ENCODE results near the gene OSBPL9. TPM values are rescaled to one million over a fixed set of nuclear protein-coding genes. Genes with fewer than 3 reads are reported as not detected.

OSBPL9 gene
- total and polyA plus RNA-seq, 2 donors (not counting 1 experiment from before 2014, with no cell fraction given), result 23.1 to 59.6 TPM

DNA sequence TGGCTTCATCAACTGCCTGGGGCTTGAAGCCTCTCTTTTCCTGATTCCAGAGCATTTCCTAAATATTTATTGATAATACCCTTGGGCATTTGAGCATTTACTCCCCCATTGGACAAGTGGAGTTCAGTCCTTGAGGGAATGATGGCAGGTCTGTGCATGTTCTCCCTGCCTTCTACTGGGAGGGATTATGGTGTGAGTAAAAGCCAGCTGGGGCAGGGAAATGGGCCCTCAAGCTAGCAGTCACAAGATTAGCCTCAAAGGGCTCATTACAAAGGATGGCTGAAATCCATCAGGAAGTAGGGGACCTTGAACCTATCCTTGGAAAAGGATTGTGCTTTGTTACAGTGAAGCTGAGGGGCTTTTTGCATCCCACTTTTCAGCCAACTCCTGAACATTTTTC, 24.2 kb upstream of the OSBPL9 start:
- Histone ChIP-seq H3K9ac (ENCODE audit: low read length) (no peak overlapping the region), H3K79me2 (ENCODE audit: control insufficient read depth, insufficient read depth, low read length) (no peaks in the 10 kb centered on the region), H3K4me3 (ENCODE audit: control extremely low read depth in 1 of 5, extremely low read depth in 1 of 5, insufficient read depth in 1 of 5, low read depth in 2 of 5, low read length in 4 of 5) (no peak overlapping the region), H3K4me2 (replicated peaks; ENCODE audit: low read depth, low read length, poor library complexity, severe bottlenecking) (no peak overlapping the region), H3K36me3 (replicated peaks in 1 of 2; ENCODE audit: control extremely low read depth in 1 of 2, control insufficient read depth in 1 of 2, extremely low read depth in 1 of 2, insufficient read depth in 2 of 2, low read length in 1 of 2) (no peaks in the 10 kb centered on the region), H2AFZ (ENCODE audit: insufficient read depth, low read depth, low read length, poor library complexity, severe bottlenecking) (no peak overlapping the region), H3K27me3 (replicated peaks in 1 of 4; ENCODE audit: control extremely low read depth in 1 of 4, control insufficient read depth in 3 of 4, insufficient read depth in 4 of 4, low read length in 3 of 4) (no peaks in the 10 kb centered on the region), H3K4me1 (ENCODE audit: control insufficient read depth in 2 of 2, insufficient read depth in 2 of 2, low read length in 2 of 2) (no peaks in the 10 kb centered on the region), H3K9me3 (ENCODE audit: control extremely low read depth in 1 of 3, control insufficient read depth in 2 of 3, insufficient read depth in 1 of 3, low read length in 2 of 3) (no peaks in the 10 kb centered on the region), H3K27ac (ENCODE audit: low read length in 2 of 2) (no peak overlapping the region), H4K20me1 (ENCODE audit: control insufficient read depth, insufficient read depth, low read length, poor library complexity, severe bottlenecking) (no peaks in the 10 kb centered on the region)
- TF ChIP-seq EZH2 (IDR thresholded peaks at IDR 0.05; ENCODE audit: borderline replicate concordance, insufficient read depth, low read depth, low read length, poor library complexity, severe bottlenecking) (no peak), CTCF (IDR thresholded peaks at IDR 0.05) (no peak)
- H3K4me3 Mint-ChIP-seq, result no peak overlapping the region
- DNase-seq (no peak), ATAC-seq (ENCODE audit: low read depth) (no peak)
- H3K4me1 Mint-ChIP-seq, result no peaks in the 10 kb centered on the region
- no peak overlapping the region for H3K27ac Mint-ChIP-seq
- no peaks in the 10 kb centered on the region for H3K27me3 Mint-ChIP-seq
- ChIA-PET CTCF (no interaction called here), POLR2A (no interaction called here)
- intact Hi-C loops (cut with micrococcal nuclease), result loop anchor here (1.0 kb wide), 1 partner anchor 19 kb away; no protein-coding TSS in a partner anchor
- no peaks in the 10 kb centered on the region for H3K9me3 Mint-ChIP-seq (ENCODE audit: insufficient read depth)

GRCh38 chr1:51594716-51595115, 22.2 kb upstream of the OSBPL9 start:
- ChIA-PET CTCF (no interaction called here), POLR2A (no interaction called here)
- Histone ChIP-seq H3K4me3 (ENCODE audit: control extremely low read depth in 1 of 5, extremely low read depth in 1 of 5, insufficient read depth in 1 of 5, low read depth in 2 of 5, low read length in 4 of 5) (no peak overlapping the region), H3K4me1 (ENCODE audit: control insufficient read depth in 2 of 2, insufficient read depth in 2 of 2, low read length in 2 of 2) (no peaks in the 10 kb centered on the region), H3K9me3 (ENCODE audit: control extremely low read depth in 1 of 3, control insufficient read depth in 2 of 3, insufficient read depth in 1 of 3, low read length in 2 of 3) (no peaks in the 10 kb centered on the region), H4K20me1 (ENCODE audit: control insufficient read depth, insufficient read depth, low read length, poor library complexity, severe bottlenecking) (no peaks in the 10 kb centered on the region), H3K27ac (ENCODE audit: low read length in 2 of 2) (no peak overlapping the region), H2AFZ (ENCODE audit: insufficient read depth, low read depth, low read length, poor library complexity, severe bottlenecking) (no peak overlapping the region), H3K36me3 (replicated peaks in 1 of 2; ENCODE audit: control extremely low read depth in 1 of 2, control insufficient read depth in 1 of 2, extremely low read depth in 1 of 2, insufficient read depth in 2 of 2, low read length in 1 of 2) (no peaks in the 10 kb centered on the region), H3K9ac (ENCODE audit: low read length) (no peak overlapping the region), H3K4me2 (replicated peaks; ENCODE audit: low read depth, low read length, poor library complexity, severe bottlenecking) (no peak overlapping the region), H3K79me2 (ENCODE audit: control insufficient read depth, insufficient read depth, low read length) (no peaks in the 10 kb centered on the region), H3K27me3 (replicated peaks in 1 of 4; ENCODE audit: control extremely low read depth in 1 of 4, control insufficient read depth in 3 of 4, insufficient read depth in 4 of 4, low read length in 3 of 4) (no peaks in the 10 kb centered on the region)
- WGBS (ENCODE audit: insufficient coverage), result 95% methylated on average over 18 of the region's 20 CpGs
- no peaks in the 10 kb centered on the region for H3K9me3 Mint-ChIP-seq (ENCODE audit: insufficient read depth)
- no peaks in the 10 kb centered on the region for H3K4me1 Mint-ChIP-seq
- ATAC-seq (ENCODE audit: low read depth), result no peak
- TF ChIP-seq CTCF (IDR thresholded peaks at IDR 0.05) (no peak), EZH2 (IDR thresholded peaks at IDR 0.05; ENCODE audit: borderline replicate concordance, insufficient read depth, low read depth, low read length, poor library complexity, severe bottlenecking) (no peak)
- H3K4me3 Mint-ChIP-seq, result no peak overlapping the region
- no peak overlapping the region for H3K27ac Mint-ChIP-seq
- DNase-seq, result no peak
- no peaks in the 10 kb centered on the region for H3K27me3 Mint-ChIP-seq
- intact Hi-C loops (cut with micrococcal nuclease), result no loop called here

Data from B cell (primary cell).